ENCODE results near the gene SASS6.

Gene SASS6

DNA sequence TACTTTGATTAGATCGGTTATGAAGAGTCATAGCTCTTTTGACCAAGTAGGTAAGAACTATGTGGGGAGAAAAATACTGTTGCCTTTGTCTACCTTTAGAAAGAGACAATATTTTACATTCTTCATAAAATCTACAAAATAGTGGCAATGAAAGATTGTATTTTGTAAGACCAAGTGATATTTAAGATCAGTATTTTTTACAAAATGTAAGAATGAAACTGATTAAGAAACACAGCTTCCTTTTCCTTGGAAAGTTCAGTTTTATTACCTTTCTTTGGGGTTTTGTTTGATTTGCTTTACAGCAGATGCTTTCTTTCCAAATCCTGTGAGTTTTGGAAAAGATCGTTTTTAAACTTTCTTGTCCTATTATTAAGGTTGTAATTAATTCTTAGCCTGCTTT, 93.1 kb downstream of the SASS6 start:
- DNase-seq (ENCODE audit: low read depth, low spot score), result peak; percentile 16
- in situ Hi-C loops (cut with HindIII; ENCODE audit: low sequenced_read_pairs), result no loop called here
- no peak for TF ChIP-seq CTCF (IDR thresholded peaks at IDR 0.05; ENCODE audit: low read depth, low read length)
- H3K4me3 ChIP-seq (ENCODE audit: low read depth, low read length), result peak overlapping the region; percentile 85

GRCh38 chr1:100038660-100039287, 94.0 kb downstream of the SASS6 start:
- H3K4me3 ChIP-seq (ENCODE audit: low read depth, low read length), result peak overlapping the region; percentile 85
- TF ChIP-seq CTCF (IDR thresholded peaks at IDR 0.05; ENCODE audit: low read depth, low read length), result no peak
- DNase-seq (ENCODE audit: low read depth, low spot score), result peak; percentile 74
- in situ Hi-C loops (cut with HindIII; ENCODE audit: low sequenced_read_pairs), result no loop called here

DNA sequence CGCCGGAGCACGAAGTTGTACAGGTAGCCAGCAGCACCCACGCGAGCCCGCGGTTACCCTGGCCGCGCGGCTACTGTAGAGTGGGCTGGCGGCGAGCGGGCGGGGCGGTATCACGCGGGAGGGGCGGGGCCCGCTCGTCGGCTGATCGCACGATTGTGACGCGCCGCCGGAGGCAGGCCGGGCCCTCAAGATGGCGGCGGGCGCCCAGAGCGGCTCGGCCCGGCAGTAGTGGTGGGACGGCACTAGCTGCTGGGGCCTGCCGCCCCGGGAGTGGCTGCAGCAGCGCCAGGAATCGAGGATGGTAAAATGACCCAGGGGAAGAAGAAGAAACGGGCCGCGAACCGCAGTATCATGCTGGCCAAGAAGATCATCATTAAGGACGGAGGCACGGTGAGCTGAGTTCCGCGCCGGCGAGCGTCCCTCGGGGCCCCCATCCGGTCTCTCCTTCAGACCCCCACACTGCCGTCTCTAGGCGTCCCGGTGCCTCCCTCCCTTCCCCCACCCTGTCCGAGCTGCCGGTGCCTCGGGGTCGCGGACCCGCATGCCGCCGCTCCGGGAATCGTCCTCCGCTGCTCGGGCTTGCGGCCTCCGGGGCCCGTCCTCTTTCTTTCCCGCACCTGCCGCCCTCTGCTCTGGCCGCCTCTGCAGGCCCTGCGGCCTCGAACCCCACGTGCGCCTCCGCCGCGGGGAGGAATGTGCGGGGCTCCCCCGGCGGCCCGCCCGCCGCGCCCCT, 94.6 kb downstream of the SASS6 start:
- in situ Hi-C loops (cut with HindIII; ENCODE audit: low sequenced_read_pairs), result no loop called here
- peak; percentile 86 for DNase-seq (ENCODE audit: low read depth, low spot score)
- H3K4me3 ChIP-seq (ENCODE audit: low read depth, low read length), result peak overlapping the region; percentile 85
- TF ChIP-seq CTCF (IDR thresholded peaks at IDR 0.05; ENCODE audit: low read depth, low read length), result no peak

DNA sequence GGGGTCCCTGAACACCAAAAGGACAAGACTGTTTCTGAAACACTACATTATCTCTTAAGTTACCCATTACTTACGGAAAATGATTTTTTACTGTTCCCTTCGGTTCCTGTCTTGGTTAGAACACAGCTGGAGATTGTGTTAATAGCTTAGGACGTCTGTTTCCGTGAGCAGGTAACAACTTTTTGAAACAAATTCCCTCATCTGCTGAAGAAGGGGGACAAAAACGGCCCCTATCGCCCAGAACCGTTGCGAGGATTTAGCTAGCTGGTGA, 95.1 kb downstream of the SASS6 start:
- no peak for DNase-seq (ENCODE audit: low read depth, low spot score)
- in situ Hi-C loops (cut with HindIII; ENCODE audit: low sequenced_read_pairs), result no loop called here
- no peak for TF ChIP-seq CTCF (IDR thresholded peaks at IDR 0.05; ENCODE audit: low read depth, low read length)
- peak overlapping the region; percentile 85 for H3K4me3 ChIP-seq (ENCODE audit: low read depth, low read length)

DNA sequence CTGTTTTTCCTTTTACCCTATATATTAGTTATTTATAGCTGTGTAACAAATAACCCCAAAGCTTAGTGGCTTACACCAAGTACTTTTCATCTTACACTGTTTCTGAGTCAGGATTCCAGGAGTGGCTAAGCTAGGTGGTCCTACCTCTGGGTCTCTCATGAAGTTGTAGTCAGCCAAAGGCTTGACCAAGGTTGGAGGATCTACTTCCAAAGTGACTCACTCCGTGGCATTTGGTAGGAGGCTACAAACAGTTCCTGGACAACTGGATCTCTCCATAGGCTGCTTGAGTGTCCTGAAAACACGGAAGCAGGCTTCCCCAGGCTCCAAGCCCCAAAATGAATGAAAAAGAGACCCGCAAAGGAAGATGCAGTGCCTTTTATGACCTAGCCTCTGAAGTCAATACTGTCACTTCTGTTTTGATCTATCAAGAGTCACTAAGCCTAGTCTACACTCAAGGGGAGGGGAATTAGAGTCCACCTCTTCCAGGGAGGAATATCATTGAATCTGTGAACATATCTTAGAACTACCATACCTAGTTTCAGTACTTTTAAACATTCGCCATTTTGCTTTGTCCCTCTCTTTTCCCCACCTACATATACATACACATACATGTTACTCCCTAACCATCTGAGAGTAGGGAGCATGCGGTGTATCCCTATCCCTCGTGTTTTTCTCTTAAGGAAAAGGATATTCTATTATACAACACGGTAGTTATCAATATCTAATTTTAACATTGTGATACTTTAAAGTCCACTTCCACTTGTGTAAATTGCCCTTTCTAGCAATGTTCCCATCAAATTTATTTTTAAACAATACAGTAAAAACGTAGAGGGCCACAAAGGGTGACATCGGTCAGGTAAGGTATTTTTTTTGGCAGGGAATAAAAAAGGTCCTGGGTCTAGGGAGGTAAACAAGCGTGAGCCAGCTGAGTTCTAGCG, 95.7 kb downstream of the SASS6 start:
- peak; percentile 52 for DNase-seq (ENCODE audit: low read depth, low spot score)
- in situ Hi-C loops (cut with HindIII; ENCODE audit: low sequenced_read_pairs), result no loop called here
- peak overlapping the region; percentile 85 for H3K4me3 ChIP-seq (ENCODE audit: low read depth, low read length)
- TF ChIP-seq CTCF (IDR thresholded peaks at IDR 0.05; ENCODE audit: low read depth, low read length), result no peak

DNA sequence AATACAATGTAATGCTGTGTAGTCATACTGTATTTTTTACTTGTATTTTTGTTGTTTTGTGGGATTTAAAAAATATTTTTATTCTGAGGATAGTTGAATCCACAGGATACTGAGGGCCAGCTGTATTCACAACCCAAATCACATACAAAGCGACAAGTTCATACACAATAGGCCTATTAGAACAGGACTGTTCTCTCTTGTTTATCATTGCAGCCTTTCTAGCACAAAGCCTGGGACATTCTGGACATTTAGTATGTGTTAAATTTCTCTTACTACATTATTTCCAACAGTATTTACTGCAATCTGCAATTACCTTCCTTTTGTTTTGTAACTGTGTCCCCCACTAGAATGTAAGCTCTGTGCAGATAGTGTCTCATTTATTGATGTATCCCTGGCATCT, 97.5 kb downstream of the SASS6 start:
- no peak for DNase-seq (ENCODE audit: low read depth, low spot score)
- in situ Hi-C loops (cut with HindIII; ENCODE audit: low sequenced_read_pairs), result no loop called here
- no peak for TF ChIP-seq CTCF (IDR thresholded peaks at IDR 0.05; ENCODE audit: low read depth, low read length)
- H3K4me3 ChIP-seq (ENCODE audit: low read depth, low read length), result no peak overlapping the region
